Endothelial cell (in vitro differentiated cells): Measurements from ENCODE around the gene ASGR1. TPM values are rescaled to one million over a fixed set of nuclear protein-coding genes. Genes with fewer than 3 reads are reported as not detected.

Source experiments
- DNase-seq: peaks from one replicate; pipeline ENCODE4 v3.0.0; 2021; ENCODE audit warnings: low spot score
- H3K27ac Mint-ChIP-seq: one replicate; pipeline ENCODE4 v1.8.0; 2021; ENCODE audit warnings: mixed read lengths, inconsistent platforms; ENCODE audit not compliant: unreplicated experiment
- H3K27me3 Mint-ChIP-seq: one replicate; pipeline ENCODE4 v1.8.0; 2021; ENCODE audit warnings: mild to moderate bottlenecking, moderate library complexity, mixed read lengths, inconsistent platforms; ENCODE audit not compliant: unreplicated experiment
- H3K36me3 Mint-ChIP-seq: one replicate; pipeline ENCODE4 v1.8.0; 2021; ENCODE audit warnings: mild to moderate bottlenecking, low read depth, mixed read lengths, inconsistent platforms; ENCODE audit not compliant: unreplicated experiment
- H3K4me1 Mint-ChIP-seq: one replicate; pipeline ENCODE4 v1.8.0; 2021; ENCODE audit warnings: mild to moderate bottlenecking, mixed read lengths, inconsistent platforms; ENCODE audit not compliant: unreplicated experiment
- H3K4me3 Mint-ChIP-seq: one replicate; pipeline ENCODE4 v1.8.0; 2021; ENCODE audit warnings: mild to moderate bottlenecking, mixed read lengths, inconsistent platforms; ENCODE audit not compliant: unreplicated experiment
- H3K9me3 Mint-ChIP-seq: one replicate; pipeline ENCODE4 v1.8.0; 2021; ENCODE audit warnings: mixed read lengths, inconsistent platforms; ENCODE audit not compliant: unreplicated experiment
- total RNA-seq: library from RNA; stranded (reverse); fragmentation: NEBNext Ultra II Directional; extraction: Animal tissue kit (Norgen Biotek cat#: 25700); gene quantifications from one replicate; pipeline ENCODE4 v1.2.1, GENCODE V29; 2021; ENCODE audit not compliant: unreplicated experiment
- TF ChIP-seq, protein P1 (sequence below): fragments of 200-600 bp; sonication (generic); IDR thresholded peaks from one replicate; pipeline ENCODE4 v1.5.0; 2021; ENCODE audit warnings: antibody characterized with exemption; ENCODE audit not compliant: unreplicated experiment

Gene ASGR1
- total RNA-seq, 1 donor from 2014 or later, result 23.9 TPM

DNA sequence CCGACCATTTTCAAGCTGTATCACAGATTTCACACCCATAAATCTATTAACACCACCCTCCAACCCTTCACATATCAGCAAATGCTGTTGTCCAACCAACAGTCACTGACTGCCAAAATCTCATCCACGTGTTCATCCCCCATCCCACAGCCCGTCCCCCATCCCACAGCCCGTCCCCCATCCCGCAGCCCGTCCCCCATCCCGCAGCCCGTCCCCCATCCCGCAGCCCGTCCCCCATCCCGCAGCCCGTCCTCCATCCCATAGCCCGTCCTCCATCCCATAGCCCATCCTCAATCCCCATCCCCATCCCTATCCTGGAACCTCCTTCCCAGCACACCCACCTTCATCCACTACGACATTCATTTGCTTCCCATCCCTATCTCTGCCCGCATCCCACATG, 26.4 kb upstream of the ASGR1 start:
- no peaks in the 10 kb centered on the region for H3K9me3 Mint-ChIP-seq
- peaks cover 25% of the 10 kb centered on the region for H3K4me1 Mint-ChIP-seq

GRCh38 chr17:7204828-7205461, 25.8 kb upstream of the ASGR1 start:
- H3K4me1 Mint-ChIP-seq, result peaks cover 21% of the 10 kb centered on the region
- no peaks in the 10 kb centered on the region for H3K9me3 Mint-ChIP-seq

More for the DNA sequence above, 26.4 kb upstream of the ASGR1 start:
- Mint-ChIP-seq H3K27me3 (peaks cover 21% of the 10 kb centered on the region), H3K4me3 (peak overlapping the region; percentile 81), H3K27ac (peak overlapping the region; percentile 90), H3K36me3 (peaks cover 34% of the 10 kb centered on the region)
- TF ChIP-seq, protein P1, sequence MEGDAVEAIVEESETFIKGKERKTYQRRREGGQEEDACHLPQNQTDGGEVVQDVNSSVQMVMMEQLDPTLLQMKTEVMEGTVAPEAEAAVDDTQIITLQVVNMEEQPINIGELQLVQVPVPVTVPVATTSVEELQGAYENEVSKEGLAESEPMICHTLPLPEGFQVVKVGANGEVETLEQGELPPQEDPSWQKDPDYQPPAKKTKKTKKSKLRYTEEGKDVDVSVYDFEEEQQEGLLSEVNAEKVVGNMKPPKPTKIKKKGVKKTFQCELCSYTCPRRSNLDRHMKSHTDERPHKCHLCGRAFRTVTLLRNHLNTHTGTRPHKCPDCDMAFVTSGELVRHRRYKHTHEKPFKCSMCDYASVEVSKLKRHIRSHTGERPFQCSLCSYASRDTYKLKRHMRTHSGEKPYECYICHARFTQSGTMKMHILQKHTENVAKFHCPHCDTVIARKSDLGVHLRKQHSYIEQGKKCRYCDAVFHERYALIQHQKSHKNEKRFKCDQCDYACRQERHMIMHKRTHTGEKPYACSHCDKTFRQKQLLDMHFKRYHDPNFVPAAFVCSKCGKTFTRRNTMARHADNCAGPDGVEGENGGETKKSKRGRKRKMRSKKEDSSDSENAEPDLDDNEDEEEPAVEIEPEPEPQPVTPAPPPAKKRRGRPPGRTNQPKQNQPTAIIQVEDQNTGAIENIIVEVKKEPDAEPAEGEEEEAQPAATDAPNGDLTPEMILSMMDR, result no peak
- DNase-seq, result no peak

DNA sequence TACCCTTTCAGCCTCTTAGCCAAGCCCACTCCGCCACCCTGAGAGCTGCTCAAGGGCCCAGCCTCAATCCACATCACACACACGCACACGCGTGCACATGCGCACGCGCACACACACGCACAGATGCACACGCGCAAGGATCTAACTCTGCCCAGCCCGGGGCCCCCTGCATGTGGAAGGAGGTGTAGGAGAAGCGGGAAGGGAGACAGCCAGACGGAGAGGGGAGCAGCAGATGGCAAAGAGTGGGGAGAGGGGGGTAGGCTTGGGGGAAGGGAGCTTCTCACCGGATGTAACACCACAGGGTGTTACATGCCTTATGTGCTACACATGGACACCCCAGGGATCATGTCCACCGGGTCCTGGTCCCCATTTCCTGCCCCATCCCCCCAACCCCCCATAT, 25.2 kb upstream of the ASGR1 start:
- peaks cover 21% of the 10 kb centered on the region for H3K4me1 Mint-ChIP-seq
- no peak for DNase-seq
- H3K9me3 Mint-ChIP-seq, result no peaks in the 10 kb centered on the region
- peak overlapping the region; percentile 70 for H3K27ac Mint-ChIP-seq
- H3K27me3 Mint-ChIP-seq, result peaks cover 19% of the 10 kb centered on the region
- TF ChIP-seq, protein P1, result no peak
- H3K4me3 Mint-ChIP-seq, result peak overlapping the region; percentile 81
- H3K36me3 Mint-ChIP-seq, result peaks cover 34% of the 10 kb centered on the region

More at GRCh38 chr17:7204828-7205461, 25.8 kb upstream of the ASGR1 start:
- peak overlapping the region; percentile 83 for H3K27ac Mint-ChIP-seq
- TF ChIP-seq, protein P1, result no peak
- peaks cover 21% of the 10 kb centered on the region for H3K27me3 Mint-ChIP-seq
- H3K36me3 Mint-ChIP-seq, result peaks cover 34% of the 10 kb centered on the region
- DNase-seq, result peak; percentile 89
- peak overlapping the region; percentile 81 for H3K4me3 Mint-ChIP-seq

GRCh38 chr17:7203391-7203790, 24.2 kb upstream of the ASGR1 start:
- Mint-ChIP-seq H3K4me1 (peaks cover 18% of the 10 kb centered on the region), H3K27ac (no peak overlapping the region), H3K36me3 (peaks cover 34% of the 10 kb centered on the region), H3K27me3 (peaks cover 19% of the 10 kb centered on the region), H3K9me3 (no peaks in the 10 kb centered on the region), H3K4me3 (no peak overlapping the region)
- TF ChIP-seq, protein P1, result no peak
- DNase-seq, result no peak

DNA sequence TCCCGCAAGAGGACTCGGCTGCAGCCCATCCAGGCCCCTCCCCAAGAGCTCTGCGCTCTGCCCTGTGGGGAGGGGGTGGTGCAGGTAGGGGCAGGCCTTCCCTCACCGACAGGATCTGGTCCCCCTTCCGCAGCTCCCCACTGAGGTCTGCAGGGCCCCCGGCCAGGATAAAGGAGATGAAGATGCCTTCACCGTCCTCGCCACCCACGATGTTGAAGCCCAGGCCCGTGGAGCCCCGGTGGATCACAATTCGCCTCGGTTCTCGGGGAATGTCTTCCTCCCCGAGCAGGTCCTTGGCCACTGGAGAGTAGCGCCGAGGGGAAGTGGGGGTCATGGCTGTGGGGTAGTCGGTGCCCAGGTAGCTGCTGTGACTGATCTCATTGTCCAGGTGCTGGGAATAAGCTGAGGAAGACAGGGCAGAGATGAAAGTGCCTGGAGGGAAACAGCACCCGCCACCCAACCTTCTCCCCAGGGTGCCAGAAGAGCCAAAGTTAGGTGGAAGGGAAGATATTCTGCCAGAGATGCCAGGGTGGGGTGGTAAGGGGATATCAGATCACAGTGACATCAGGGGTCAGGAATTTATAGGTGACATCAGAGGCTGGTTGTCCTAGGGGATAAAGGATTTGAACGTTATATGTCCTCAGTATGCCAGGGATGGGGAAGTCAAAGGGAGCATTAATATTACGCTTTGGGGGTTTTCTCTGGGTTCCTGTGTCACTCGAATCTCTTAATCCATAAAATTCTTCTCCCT, 17.7 kb upstream of the ASGR1 start:
- H3K27me3 Mint-ChIP-seq, result peaks cover 11% of the 10 kb centered on the region
- TF ChIP-seq, protein P1, result no peak
- no peak overlapping the region for H3K27ac Mint-ChIP-seq
- DNase-seq, result no peak
- no peaks in the 10 kb centered on the region for H3K9me3 Mint-ChIP-seq
- H3K36me3 Mint-ChIP-seq, result peaks cover 38% of the 10 kb centered on the region
- H3K4me1 Mint-ChIP-seq, result peaks cover 3% of the 10 kb centered on the region
- peak overlapping the region; percentile 49 for H3K4me3 Mint-ChIP-seq
